GM21515 (cell line): ENCODE data around the gene CCDC149.
A peak's percentile ranks its signal among the peaks of the same experiment; 100 is the strongest.

Source experiments
- ATAC-seq: cut with Tn5 transposase; IDR thresholded peaks from one replicate; pipeline ENCODE4 v1.9.1; 2021; ENCODE audit not compliant: unreplicated experiment

Gene CCDC149

GRCh38 chr4:24881508-24882196 lies 31.2 kb downstream of the CCDC149 start:
- ATAC-seq = no peak

- no peak for ATAC-seq
These were observed 32.7 kb downstream of the CCDC149 start for GRCh38 chr4:24880186-24880585.

GRCh38 chr4:24878636-24879016 lies 34.2 kb downstream of the CCDC149 start:
- no peak for ATAC-seq

DNA sequence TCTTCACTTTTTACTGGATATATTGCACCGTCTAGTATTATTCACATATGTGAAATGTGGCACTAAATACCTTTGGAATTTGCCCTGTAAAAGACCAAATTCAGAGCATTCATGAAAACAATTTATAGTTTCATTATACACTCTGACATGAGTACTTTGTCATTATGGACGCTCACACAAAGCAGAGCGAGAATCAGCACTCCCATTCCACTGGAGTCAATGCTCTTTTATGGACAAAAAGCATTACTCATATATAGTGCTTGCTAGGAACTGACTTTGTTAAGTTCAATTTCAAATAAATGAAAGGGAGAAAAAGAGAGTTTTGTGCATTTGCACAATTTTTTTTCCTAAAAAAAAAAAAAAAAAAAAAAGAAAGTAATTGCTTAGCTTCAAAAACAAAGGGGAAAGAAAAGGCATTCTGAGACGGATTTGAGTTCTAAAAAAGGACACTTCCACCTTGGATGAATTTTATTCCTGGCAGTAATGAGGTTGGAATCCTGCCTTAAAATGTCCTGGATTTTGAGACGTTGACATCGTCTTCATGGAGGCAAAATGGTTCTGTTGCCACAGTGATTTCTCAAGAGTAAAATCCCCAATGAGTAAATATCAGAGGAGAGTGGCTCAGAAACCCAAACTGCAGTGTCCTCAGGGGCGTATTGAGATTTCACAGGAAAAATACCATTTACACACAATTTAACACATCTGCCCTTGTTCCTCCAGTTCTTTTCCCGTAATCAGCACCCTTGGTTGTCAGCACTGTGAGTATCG lies 34.8 kb downstream of the CCDC149 start:
- ATAC-seq = no peak

GRCh38 chr4:24876431-24876830 lies 36.4 kb downstream of the CCDC149 start:
- ATAC-seq = no peak

GRCh38 chr4:24872720-24873119 lies 40.1 kb downstream of the CCDC149 start:
- ATAC-seq = no peak

GRCh38 chr4:24871210-24871609 lies 41.6 kb downstream of the CCDC149 start:
- ATAC-seq = no peak

DNA sequence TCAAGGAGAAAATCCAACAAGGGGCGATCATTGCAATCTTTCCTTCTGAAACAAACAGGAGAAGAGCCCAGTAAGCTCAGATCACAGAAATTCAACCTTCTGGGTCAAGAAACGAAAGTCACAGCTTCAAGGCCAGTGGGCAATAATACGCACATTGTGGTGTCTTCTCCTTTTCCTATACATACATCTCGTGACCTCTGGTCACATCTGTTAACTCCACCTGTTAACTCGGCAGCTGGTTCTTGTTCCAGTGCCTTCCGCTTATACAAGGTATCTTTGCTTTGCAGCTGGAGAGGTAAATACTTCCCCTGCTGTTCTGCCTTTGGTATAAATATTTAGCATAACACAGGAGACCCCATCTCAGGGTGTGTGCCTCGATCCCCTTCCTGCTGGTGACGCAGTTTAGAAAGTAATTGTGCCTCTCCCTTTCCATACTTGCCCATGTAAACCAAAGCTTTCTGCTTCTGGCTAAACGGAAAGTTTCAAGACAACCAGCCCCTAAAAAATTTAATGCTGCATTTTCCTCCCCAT lies 45.0 kb downstream of the CCDC149 start:
- no peak for ATAC-seq

GRCh38 chr4:24867251-24867650 lies 45.6 kb downstream of the CCDC149 start:
- ATAC-seq = no peak

DNA sequence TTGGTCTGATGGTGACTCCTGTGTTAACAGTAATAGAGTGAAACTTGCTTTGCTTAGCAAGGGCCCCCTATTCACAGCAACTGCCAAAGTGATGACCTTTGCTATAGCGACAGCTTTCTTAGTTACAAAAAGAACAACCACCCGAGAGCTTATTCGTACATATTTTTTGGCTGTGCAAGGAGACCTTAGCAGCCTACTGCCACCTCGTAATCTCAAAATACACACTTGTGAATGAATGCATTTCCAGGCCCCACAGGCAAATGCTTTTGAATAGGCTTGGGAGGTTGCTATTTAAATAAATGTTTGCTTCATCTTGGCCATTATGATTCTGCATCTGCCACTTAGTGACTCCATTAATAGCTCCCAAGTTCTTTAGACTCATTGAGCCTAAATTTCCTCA lies 47.4 kb downstream of the CCDC149 start:
- ATAC-seq = no peak

- no peak for ATAC-seq
These were observed 49.0 kb downstream of the CCDC149 start for GRCh38 chr4:24863799-24864198.

- no peak for ATAC-seq
These were observed 50.6 kb downstream of the CCDC149 start for GRCh38 chr4:24862073-24862751.

DNA sequence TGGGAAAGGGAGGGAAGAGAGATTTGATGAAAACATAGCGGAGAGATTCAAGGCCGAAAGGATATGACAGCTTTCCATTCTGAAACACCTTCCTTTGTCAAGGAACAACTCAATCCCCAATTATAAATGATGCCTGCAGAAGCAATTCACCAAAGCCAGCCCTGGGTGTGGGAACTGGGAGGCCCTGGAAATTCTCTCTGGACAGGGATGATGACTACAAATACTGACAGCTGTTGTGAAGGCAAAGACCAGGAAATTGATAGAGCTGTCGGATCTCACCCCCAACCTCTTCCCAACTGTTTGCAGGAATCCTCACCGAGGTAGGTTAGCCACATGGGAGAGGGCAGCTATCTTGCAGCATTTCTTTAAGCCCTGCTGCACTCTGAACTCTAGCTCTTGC lies 54.3 kb downstream of the CCDC149 start:
- no peak for ATAC-seq

GRCh38 chr4:24858026-24858425 lies 54.8 kb downstream of the CCDC149 start:
- no peak for ATAC-seq

- peak; percentile 95 for ATAC-seq
These were observed 56.3 kb downstream of the CCDC149 start for GRCh38 chr4:24856586-24856985.

DNA sequence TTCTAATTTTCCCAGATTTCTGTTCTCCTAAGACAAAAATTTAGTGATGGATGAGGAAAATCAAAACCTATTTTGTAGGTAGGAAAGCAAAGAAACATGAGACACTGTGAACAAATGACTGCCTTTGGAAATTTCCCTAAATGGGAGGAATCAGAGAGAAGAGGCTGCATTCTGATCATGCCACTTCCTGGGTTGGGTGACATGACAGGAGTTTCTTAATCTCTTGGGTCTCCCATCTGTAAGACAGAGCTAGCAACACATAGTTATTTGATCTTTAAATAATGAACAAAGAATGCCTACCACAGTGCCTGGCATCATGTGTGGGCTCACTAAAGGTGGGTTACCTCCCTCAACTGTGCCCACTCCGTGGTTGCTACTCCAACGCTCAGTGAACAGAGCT lies 57.1 kb downstream of the CCDC149 start:
- ATAC-seq = no peak

DNA sequence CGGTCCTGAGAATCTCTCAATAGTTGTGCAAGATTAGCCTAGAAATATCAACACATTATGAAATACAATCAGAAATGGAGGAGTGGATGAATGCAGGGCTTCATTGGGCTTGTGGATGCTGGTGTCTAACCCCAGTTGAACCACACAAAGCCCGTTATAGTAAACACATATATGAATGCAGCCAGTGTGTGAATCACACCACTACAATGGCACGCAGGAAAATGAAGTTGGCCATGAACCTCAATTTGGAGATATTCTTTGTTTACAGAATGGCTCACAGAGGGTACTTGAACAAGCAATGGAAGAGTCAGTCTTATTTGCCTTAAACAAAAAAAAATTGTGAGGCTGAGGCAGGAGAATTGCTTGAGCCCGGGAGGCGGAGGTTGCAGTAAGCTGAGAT lies 59.7 kb downstream of the CCDC149 start:
- no peak for ATAC-seq

- no peak for ATAC-seq
These were observed 62.2 kb downstream of the CCDC149 start for GRCh38 chr4:24850674-24851073.

GRCh38 chr4:24849756-24850155 lies 63.1 kb downstream of the CCDC149 start:
- ATAC-seq = no peak

DNA sequence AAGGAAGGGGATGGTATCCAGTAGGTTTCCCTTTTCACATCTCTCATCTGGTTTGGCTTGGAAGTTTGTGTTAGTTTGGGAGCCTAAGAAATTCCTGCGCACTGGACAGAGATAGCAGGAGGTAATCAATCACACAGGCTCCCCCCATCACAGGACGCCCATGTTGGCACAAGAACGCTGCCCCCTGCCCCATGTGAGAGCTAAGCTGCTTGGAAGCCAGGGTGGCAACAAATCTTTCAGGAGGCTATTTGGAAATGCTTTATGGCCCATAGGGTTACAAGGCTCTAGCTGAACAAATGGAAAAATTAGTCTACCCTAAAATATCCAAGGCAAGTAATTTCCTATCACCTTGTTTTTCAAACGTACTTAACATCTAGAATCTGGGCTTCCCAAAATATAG lies 63.5 kb downstream of the CCDC149 start:
- ATAC-seq = no peak

DNA sequence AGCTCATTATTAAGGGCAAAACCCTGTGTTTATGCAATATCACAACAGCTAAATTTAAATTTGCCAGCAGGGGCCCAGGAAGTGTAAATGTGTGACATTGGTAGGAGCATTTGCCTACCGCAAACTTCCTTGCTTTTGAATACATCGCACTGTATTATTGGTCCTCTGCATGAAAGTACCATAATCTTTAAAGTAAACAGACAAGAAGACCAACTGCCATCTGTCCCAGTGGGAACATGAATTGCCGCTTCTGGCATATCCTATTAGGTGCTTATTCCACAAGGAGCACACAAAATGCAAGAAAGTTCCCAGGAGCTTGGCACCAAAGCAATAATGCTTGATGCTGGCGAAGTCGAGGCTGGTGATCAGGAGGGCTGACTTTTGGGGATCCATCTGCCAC lies 66.1 kb downstream of the CCDC149 start:
- ATAC-seq = no peak

DNA sequence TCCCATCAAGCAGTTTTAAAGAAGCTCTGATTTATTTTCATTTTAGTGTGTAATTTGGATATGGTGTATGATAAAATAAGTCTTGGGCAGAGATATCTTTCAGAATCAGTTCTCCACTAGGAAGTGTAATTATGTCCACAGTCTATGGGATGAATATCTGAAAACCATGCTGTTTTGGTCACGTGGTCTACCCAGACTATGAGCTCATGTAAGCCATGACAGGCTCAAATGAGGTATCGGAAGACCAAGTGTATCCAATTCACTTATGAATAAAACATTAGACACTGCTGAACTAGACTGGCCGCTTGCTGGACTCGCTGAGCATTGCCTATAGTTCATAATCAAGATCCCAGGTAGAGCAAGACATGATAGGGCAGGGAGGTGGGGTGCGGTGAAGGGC lies 66.9 kb downstream of the CCDC149 start:
- no peak for ATAC-seq
